Uterus (tissue), 4 donors: ENCODE data around the gene SGK2. TPM values are rescaled to one million over a fixed set of nuclear protein-coding genes. Genes with fewer than 3 reads are reported as not detected.

Source experiments
- DNase-seq, 2 donors: peaks; one replicate each; pipeline ENCODE4 v3.0.0-alpha.2; 2019 to 2020
- H3K27ac ChIP-seq, 2 donors: fragments of 200-600 bp; sonication (generic); 1 replicate in 1 of 2; 2 replicates in 1 of 2; pipeline ENCODE4 v1.5.1; 2016 to 2018
- H3K27me3 ChIP-seq, 2 donors: fragments of 200-600 bp; sonication (generic); one replicate each; pipeline ENCODE4 v1.5.1; 2018 to 2019; ENCODE audit warnings: control low read depth in 1 of 2
- H3K36me3 ChIP-seq, 2 donors: fragments of 200-600 bp; sonication (generic); one replicate each; pipeline ENCODE4 v1.5.1; 2019; ENCODE audit warnings: control low read depth in 1 of 2
- H3K4me1 ChIP-seq, 2 donors: fragments of 200-600 bp; sonication (generic); one replicate each; pipeline ENCODE4 v1.5.1; 2018 to 2019; ENCODE audit warnings: control low read depth in 1 of 2
- H3K4me3 ChIP-seq, 2 donors: fragments of 200-600 bp; sonication (generic); 1 replicate in 1 of 2; 2 replicates in 1 of 2; pipeline ENCODE4 v1.5.1; 2018 to 2019; ENCODE audit warnings: mild to moderate bottlenecking in 1 of 2
- H3K9me3 ChIP-seq, 2 donors: fragments of 200-600 bp; sonication (generic); one replicate each; pipeline ENCODE4 v1.5.1; 2019; ENCODE audit warnings: control low read depth in 1 of 2
- CTCF ChIP-seq, 4 experiments: fragments of 200-600 bp in 2 of 4; fragments of 450-650 bp in 2 of 4; sonication (generic) in 2 of 4; IDR thresholded peaks; one replicate each; pipeline ENCODE4 v1.5.1; 2016 to 2019; ENCODE audit warnings: antibody characterized with exemption in 4 of 4, mild to moderate bottlenecking in 2 of 4, moderate library complexity in 1 of 4
- POLR2A ChIP-seq, 2 donors: fragments of 450-650 bp; IDR thresholded peaks; one replicate each; pipeline ENCODE4 v1.6.1; 2016; ENCODE audit warnings: antibody characterized with exemption in 2 of 2, mild to moderate bottlenecking in 1 of 2, moderate library complexity in 1 of 2
- intact Hi-C: fragments of 100-400 bp; cut with DNase I; formaldehyde crosslinking; loops from one replicate; pipeline ENCODE4 v1.15.1; 2023; ENCODE audit warnings: low total_unique reads
- total RNA-seq, 4 donors: library from RNA; depleted of rRNA in 3 of 4; stranded (reverse); fragments of >200 nt in 3 of 4; gene quantifications; one replicate each; pipeline versions ENCODE4 v1.1.0 to v1.2.4, GENCODE V29; 2014 to 2023
- donor health status: DM: yes; HTN: yes; CAD: no.

Gene SGK2
- total RNA-seq, 4 donors from 2014 or later = 0.77 to 5.9 (median 2.4) TPM; not detected in 1

DNA sequence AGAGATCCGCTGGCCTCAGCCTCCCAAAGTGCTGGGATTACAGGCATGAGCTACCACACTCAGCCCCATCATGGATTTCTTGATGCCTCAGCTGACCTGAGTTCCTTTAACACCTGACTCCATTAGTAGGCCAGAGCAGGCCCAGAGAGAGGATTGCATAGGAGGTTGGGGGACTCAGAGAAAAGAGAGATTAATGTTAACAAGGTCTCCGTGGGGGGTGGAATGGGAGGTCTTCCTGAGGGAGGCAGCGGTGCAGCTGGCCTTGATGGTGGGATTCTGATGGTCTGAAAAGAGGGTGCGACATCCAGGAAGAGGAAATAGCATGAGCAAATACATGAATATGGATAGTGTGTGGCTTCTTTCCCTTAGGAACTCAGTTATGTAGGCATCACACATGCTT lies 9.9 kb downstream of the SGK2 start:
- no peak overlapping the region for H3K4me3 ChIP-seq
- no peak for TF ChIP-seq CTCF (IDR thresholded peaks at IDR 0.05)
- no peak for TF ChIP-seq POLR2A (IDR thresholded peaks at IDR 0.05)

DNA sequence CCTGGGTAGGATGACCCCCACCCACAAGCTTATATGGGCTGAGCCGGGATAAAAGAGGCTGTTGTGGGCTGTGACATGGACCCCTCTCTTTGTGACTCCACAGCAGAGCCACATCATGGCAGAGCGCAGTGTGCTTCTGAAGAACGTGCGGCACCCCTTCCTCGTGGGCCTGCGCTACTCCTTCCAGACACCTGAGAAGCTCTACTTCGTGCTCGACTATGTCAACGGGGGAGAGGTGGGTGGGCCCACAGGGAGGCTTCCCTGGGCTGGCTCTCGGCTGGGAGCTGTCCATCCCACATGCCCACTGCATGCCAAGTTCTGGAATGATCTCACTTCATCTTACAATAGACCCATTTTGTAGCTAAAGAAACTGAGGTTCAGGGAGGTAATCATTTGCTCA lies 10.5 kb downstream of the SGK2 start:
- no peaks in the 10 kb centered on the region for H3K4me1 ChIP-seq
- DNase-seq = no peak
- H3K27me3 ChIP-seq = no peaks in the 10 kb centered on the region
- intact Hi-C loops = no loop called here
- no peak overlapping the region for H3K4me3 ChIP-seq
- H3K36me3 ChIP-seq = no peaks in the 10 kb centered on the region
- TF ChIP-seq CTCF (IDR thresholded peaks at IDR 0.05) (no peak), POLR2A (IDR thresholded peaks at IDR 0.05) (no peak)
- H3K27ac ChIP-seq = no peak overlapping the region
- no peaks in the 10 kb centered on the region for H3K9me3 ChIP-seq

More for the DNA sequence above, 9.9 kb downstream of the SGK2 start:
- no peak for DNase-seq
- Histone ChIP-seq H3K27ac (no peak overlapping the region), H3K4me1 (no peaks in the 10 kb centered on the region), H3K27me3 (no peaks in the 10 kb centered on the region), H3K36me3 (no peaks in the 10 kb centered on the region), H3K9me3 (no peaks in the 10 kb centered on the region)
- intact Hi-C loops = no loop called here

DNA sequence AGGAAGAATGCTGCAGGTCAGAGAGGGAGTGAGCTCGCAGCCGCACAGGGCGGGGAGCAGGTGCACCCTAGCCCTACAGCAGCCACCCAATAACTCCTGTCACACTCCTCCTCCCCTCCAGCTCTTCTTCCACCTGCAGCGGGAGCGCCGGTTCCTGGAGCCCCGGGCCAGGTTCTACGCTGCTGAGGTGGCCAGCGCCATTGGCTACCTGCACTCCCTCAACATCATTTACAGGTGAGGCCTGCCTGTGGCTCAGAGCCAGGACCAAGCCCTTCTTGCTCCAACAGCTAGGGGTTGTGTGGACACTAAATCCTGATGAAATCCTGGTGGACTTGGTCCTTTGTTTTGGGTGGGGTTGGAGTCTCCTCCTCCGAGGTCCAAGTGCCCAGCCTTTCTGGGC lies 11.7 kb downstream of the SGK2 start:
- intact Hi-C loops = no loop called here
- DNase-seq = no peak
- H3K4me1 ChIP-seq = no peaks in the 10 kb centered on the region
- H3K4me3 ChIP-seq = no peak overlapping the region
- H3K27ac ChIP-seq = no peak overlapping the region
- TF ChIP-seq CTCF (IDR thresholded peaks at IDR 0.05) (no peak), POLR2A (IDR thresholded peaks at IDR 0.05) (no peak)
- no peaks in the 10 kb centered on the region for H3K27me3 ChIP-seq
- no peaks in the 10 kb centered on the region for H3K9me3 ChIP-seq
- H3K36me3 ChIP-seq = no peaks in the 10 kb centered on the region

DNA sequence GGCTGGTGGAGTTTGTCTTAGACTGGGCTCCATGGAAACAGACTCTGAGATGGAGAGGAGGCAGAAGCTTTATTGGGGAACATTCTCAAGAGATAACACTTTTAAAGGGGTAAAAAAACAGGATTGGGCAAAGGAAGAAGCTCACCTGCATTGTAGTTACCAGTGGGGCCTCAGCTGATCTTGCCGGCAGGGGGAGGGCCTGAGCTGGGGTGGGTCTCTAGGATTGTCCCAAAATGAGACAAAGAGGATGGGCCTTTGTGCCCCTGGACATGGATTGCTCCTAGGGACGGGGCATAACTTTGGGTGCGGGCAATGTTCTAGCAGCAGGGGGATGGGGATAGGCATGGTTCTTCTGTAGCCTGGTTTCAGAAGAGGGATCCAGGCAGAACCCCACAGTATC lies 12.5 kb downstream of the SGK2 start:
- H3K9me3 ChIP-seq = no peaks in the 10 kb centered on the region
- H3K4me1 ChIP-seq = no peaks in the 10 kb centered on the region
- intact Hi-C loops = no loop called here
- H3K36me3 ChIP-seq = no peaks in the 10 kb centered on the region
- no peak for DNase-seq
- no peak overlapping the region for H3K4me3 ChIP-seq
- no peak overlapping the region for H3K27ac ChIP-seq
- TF ChIP-seq POLR2A (IDR thresholded peaks at IDR 0.05) (no peak), CTCF (IDR thresholded peaks at IDR 0.05) (no peak)
- H3K27me3 ChIP-seq = no peaks in the 10 kb centered on the region

GRCh38 chr20:43571771-43572170 lies 12.9 kb downstream of the SGK2 start:
- DNase-seq = no peak
- H3K36me3 ChIP-seq = no peaks in the 10 kb centered on the region
- no peak overlapping the region for H3K27ac ChIP-seq
- no peaks in the 10 kb centered on the region for H3K9me3 ChIP-seq
- TF ChIP-seq CTCF (IDR thresholded peaks at IDR 0.05) = no peak
- no peak for TF ChIP-seq POLR2A (IDR thresholded peaks at IDR 0.05)
- H3K27me3 ChIP-seq = no peaks in the 10 kb centered on the region
- no peaks in the 10 kb centered on the region for H3K4me1 ChIP-seq
- intact Hi-C loops = no loop called here
- no peak overlapping the region for H3K4me3 ChIP-seq
